Effector memory CD4-positive, alpha-beta T cell (primary cell): ENCODE data around the gene B3GNT5.
A peak's percentile ranks its signal among the peaks of the same experiment; 100 is the strongest.

Experiments
- DNase-seq, 3 donors: peaks; one replicate each; pipeline ENCODE4 v3.0.0-alpha.2; 2020
- H3K27ac ChIP-seq: 2 replicates; pipeline ENCODE4 v1.7.0; 2013; ENCODE audit warnings: mild to moderate bottlenecking, low read length, moderate library complexity; ENCODE audit not compliant: insufficient read depth, poor library complexity, severe bottlenecking
- H3K27me3 ChIP-seq: replicated peaks from 2 replicates; pipeline ENCODE4 v1.7.0; 2013; ENCODE audit warnings: mild to moderate bottlenecking, low read length; ENCODE audit not compliant: insufficient read depth, control insufficient read depth, poor library complexity, severe bottlenecking
- H3K36me3 ChIP-seq: 2 replicates; pipeline ENCODE4 v1.7.0; 2013; ENCODE audit warnings: mild to moderate bottlenecking, low read length, moderate library complexity; ENCODE audit not compliant: control insufficient read depth, insufficient read depth
- H3K4me1 ChIP-seq: 2 replicates; pipeline ENCODE4 v1.7.0; 2013; ENCODE audit warnings: low read length, mild to moderate bottlenecking; ENCODE audit not compliant: control insufficient read depth, insufficient read depth, poor library complexity, severe bottlenecking
- H3K4me3 ChIP-seq: 2 replicates; pipeline ENCODE4 v1.7.0; 2013; ENCODE audit warnings: low read length, low read depth, mild to moderate bottlenecking; ENCODE audit not compliant: insufficient read depth, poor library complexity, severe bottlenecking
- H3K9me3 ChIP-seq: 2 replicates; pipeline ENCODE4 v1.7.0; 2013; ENCODE audit warnings: mild to moderate bottlenecking, low read length, moderate library complexity; ENCODE audit not compliant: control insufficient read depth

Gene B3GNT5

DNA sequence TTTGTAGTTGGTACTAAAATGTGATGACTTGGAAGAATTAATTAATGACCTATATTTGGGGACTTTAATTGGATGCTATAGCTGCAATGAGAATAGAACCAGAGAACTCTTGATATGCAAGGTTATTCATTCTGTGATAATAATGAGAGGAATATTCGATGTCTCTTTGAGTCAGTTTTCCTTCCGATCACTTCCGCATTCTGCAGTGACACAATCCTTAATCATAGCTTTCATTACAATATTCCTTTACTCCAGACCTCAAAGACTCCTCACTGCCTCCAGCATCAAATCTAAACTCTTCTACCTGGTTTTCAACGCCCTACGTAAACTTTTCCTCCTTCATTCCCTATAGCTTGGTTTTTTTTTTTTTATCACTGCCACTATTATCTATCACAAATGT, 21.6 kb downstream of the B3GNT5 start:
- Histone ChIP-seq H3K4me3 (no peak overlapping the region), H3K36me3 (peaks cover 5% of the 10 kb centered on the region), H3K27me3 (no peaks in the 10 kb centered on the region), H3K27ac (no peak overlapping the region), H3K9me3 (no peaks in the 10 kb centered on the region), H3K4me1 (no peaks in the 10 kb centered on the region)
- no peak for DNase-seq

DNA sequence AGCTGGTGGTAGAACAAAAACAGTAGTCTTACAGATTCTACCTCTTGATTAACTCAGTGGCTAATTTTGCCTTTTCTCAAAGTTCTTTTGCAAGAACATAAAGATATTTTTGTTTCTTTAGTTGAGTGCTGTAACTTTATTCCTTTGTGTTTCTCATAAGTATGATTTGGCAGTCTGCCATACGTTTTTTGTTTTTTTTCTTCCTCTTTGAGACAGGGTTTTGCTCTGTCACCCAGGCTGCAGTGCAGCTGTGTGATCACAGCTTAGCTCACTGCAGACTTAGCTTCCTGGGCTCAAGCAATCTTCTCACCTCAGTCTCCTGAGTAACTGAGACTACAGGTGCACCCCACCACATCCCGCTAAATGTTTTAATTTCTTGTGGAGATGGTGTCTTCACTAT, 22.4 kb downstream of the B3GNT5 start:
- Histone ChIP-seq H3K9me3 (no peaks in the 10 kb centered on the region), H3K4me1 (no peaks in the 10 kb centered on the region), H3K36me3 (peaks cover 5% of the 10 kb centered on the region), H3K27me3 (no peaks in the 10 kb centered on the region), H3K4me3 (no peak overlapping the region), H3K27ac (no peak overlapping the region)
- no peak for DNase-seq

DNA sequence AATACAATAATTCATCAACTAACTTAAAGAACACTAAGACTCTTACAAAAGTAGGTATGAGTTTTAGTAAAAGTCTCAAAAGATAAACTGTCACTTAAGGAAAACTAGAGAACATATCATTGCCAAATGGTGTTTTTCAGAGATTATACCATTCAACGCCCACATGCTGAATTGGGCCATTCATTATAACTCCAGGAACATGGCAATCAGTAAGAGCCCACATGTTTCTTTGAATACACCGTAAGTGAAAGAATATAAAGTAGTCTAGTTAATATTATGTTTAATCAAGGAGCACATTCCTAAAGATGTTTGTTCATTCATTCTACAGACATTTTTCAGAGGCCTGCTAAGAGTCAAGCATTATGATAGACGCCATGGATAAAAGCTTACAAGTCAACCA, 22.9 kb downstream of the B3GNT5 start:
- Histone ChIP-seq H3K9me3 (no peaks in the 10 kb centered on the region), H3K27ac (no peak overlapping the region), H3K27me3 (no peaks in the 10 kb centered on the region), H3K36me3 (peaks cover 5% of the 10 kb centered on the region), H3K4me1 (no peaks in the 10 kb centered on the region), H3K4me3 (no peak overlapping the region)
- DNase-seq: no peak

DNA sequence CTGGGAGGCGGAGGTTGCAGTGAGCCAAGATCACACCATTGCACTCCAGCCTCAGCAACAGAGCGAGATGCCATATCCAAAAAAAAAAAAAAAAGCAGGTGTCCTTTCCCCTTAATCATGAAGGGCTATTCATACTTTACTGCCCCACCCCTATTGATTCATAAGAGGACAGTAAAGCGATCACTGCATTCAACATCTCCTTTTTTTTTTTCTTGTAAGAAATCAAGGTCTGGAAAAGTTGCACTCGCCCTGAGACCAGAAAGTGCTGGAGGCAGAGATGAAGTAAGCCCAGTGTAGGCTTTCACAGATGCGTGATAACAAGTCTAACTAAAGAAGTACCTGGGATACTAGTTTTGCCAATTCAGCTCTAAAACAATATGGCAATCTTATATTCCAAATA, 24.2 kb downstream of the B3GNT5 start:
- no peak overlapping the region for H3K4me3 ChIP-seq
- H3K9me3 ChIP-seq: no peaks in the 10 kb centered on the region
- no peak overlapping the region for H3K27ac ChIP-seq
- H3K27me3 ChIP-seq: no peaks in the 10 kb centered on the region
- H3K36me3 ChIP-seq: peaks cover 5% of the 10 kb centered on the region
- no peaks in the 10 kb centered on the region for H3K4me1 ChIP-seq
- DNase-seq: no peak

DNA sequence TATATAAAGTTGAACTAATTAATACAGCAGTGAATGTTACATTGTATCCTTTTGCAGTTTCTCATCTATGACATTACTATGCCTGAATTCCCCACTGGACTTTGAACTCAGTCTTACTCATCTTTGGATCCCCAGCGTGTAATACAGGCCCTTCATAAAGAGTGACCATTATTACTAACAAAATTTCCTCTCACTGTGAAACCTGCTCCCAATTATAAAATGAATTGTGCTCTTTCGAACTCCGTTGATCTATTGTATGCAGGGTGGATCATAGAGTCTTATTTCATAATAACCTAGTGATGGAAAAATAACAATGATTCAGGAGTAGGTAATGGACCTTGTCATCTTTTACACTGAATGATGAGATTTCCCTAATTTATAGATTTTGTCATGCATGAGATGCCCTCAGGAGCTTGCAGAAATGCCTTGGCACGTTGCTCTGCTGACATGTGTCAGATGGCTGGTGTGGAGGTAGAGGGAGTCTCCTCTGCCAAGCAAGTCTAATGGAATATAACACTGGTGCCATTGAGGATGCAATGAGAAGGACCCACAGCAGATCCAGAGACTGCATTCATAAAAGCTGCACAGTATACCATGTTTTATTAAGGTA, 25.5 kb downstream of the B3GNT5 start:
- DNase-seq: no peak
- Histone ChIP-seq H3K9me3 (no peaks in the 10 kb centered on the region), H3K4me1 (no peaks in the 10 kb centered on the region), H3K27me3 (no peaks in the 10 kb centered on the region), H3K4me3 (no peak overlapping the region), H3K27ac (no peak overlapping the region), H3K36me3 (peaks cover 5% of the 10 kb centered on the region)

DNA sequence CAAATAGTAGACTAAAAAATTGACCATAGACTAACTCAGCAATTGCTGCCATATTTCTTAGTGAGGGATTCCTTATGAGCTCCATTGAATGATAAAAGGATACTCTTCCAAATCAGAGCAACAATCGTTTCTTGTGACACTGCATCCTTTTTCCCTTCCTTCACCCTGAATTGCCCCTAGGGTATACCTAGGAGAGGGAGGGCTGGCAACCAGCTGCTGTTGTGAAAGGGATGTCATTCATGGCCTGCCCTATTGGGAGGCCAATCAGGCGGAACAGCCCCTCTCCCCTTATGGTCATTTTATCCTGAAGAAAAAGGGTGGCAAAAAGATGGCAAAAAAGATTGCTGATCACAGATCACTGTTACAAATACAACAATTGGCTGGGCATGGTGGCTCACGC, 26.3 kb downstream of the B3GNT5 start:
- H3K4me3 ChIP-seq: no peak overlapping the region
- no peak for DNase-seq
- no peaks in the 10 kb centered on the region for H3K27me3 ChIP-seq
- no peak overlapping the region for H3K27ac ChIP-seq
- peaks cover 5% of the 10 kb centered on the region for H3K36me3 ChIP-seq
- H3K4me1 ChIP-seq: no peaks in the 10 kb centered on the region
- H3K9me3 ChIP-seq: no peaks in the 10 kb centered on the region

DNA sequence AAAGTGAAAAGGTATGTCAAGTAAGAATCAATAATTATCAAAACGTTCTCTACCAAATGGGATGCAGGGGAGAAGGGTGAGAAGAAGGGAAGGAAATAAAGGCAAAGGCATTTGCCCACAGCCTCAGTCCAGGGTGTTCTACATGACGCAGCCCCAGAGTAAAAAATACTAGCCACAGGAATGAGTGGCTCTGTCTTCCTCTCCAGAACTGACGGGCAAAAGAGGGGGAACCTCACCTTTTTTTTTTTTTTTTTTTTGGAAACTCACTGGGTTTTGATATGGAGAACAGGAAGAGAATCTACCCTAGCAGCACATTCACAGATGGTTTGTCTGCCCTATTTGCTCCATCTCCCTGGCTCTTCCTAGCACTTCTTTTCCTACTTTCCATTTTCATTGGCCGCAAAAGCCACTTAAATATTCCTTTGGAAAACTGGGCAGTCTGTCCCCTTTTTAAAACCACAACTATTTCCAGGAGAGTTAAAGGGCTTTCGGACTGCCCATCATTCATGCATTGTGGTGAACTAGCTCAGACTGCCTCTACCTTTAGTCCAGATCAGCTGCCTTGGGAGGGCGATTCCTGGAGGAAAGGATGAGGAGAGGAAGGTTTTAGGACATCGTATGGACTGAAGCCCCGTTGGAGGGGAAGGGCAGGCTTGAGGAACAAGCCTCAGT, 28.2 kb downstream of the B3GNT5 start:
- Histone ChIP-seq H3K9me3 (no peaks in the 10 kb centered on the region), H3K27me3 (no peaks in the 10 kb centered on the region), H3K4me3 (no peak overlapping the region), H3K27ac (no peak overlapping the region), H3K36me3 (peaks cover 5% of the 10 kb centered on the region), H3K4me1 (peaks cover 8% of the 10 kb centered on the region)
- no peak for DNase-seq

DNA sequence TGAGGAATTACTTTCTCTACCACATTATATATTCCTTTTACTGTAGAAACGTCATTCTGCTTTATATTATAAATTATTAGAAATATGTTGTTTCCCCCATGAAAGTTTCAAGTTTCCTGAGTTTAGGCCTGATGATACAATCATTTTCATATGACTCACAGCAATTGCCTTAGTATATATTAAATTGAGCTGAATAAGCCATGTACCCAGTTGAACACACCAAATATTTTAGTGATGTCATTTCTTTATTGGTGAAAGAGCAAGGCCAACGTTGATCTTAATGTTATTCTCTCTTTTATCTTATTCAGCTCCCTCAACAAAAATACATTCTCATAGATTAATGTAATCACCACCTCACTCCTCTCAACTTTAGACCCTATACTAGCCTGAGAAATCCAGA, 30.8 kb downstream of the B3GNT5 start:
- H3K27ac ChIP-seq: no peak overlapping the region

DNA sequence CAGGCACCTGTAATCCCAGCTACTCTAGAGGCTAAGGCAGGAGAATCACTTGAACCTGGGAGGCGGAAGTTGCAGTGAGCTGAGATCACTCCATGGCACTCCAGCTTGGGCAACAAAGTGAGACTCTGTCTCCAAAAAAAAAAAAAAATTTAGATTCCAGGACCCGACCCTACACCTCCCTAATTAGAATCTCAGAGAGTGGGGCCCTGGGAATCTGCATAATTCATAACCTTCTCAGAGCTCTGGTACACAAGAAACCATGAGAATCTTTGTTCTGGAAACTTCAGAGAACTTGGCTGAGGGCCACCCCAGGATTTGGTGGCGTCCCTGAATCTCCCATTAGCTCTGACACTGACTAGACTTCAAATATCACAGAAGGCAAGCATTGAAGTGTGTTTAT, 31.5 kb downstream of the B3GNT5 start:
- H3K4me1 ChIP-seq: peaks cover 8% of the 10 kb centered on the region

More for the DNA sequence above, 30.8 kb downstream of the B3GNT5 start:
- Histone ChIP-seq H3K27me3 (no peaks in the 10 kb centered on the region), H3K9me3 (no peaks in the 10 kb centered on the region), H3K4me3 (no peak overlapping the region), H3K36me3 (no peaks in the 10 kb centered on the region), H3K4me1 (peaks cover 8% of the 10 kb centered on the region)
- no peak for DNase-seq

DNA sequence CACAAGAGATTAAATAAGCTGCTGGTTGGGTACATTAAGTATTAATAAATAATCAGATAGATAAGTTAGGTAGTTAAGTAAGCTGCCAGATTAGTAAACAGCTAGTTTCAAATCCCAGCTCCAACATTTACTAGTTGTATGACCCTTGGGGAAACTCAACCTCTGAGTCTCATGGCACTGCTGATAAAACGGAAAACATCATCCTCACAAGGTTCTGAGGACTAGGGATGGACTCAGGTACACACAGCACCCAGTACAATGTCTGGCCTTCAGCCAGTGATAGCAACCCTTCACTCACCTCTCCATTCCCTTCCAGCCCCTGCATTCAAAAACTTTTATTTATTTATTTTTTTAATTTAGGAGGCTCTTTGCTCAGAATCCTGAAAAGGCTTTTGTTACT, 32.3 kb downstream of the B3GNT5 start:
- peak overlapping the region; percentile 68 for H3K27ac ChIP-seq
- H3K36me3 ChIP-seq: no peaks in the 10 kb centered on the region
- no peaks in the 10 kb centered on the region for H3K9me3 ChIP-seq
- H3K4me3 ChIP-seq: no peak overlapping the region
- no peak for DNase-seq
- peaks cover 8% of the 10 kb centered on the region for H3K4me1 ChIP-seq
- H3K27me3 ChIP-seq: no peaks in the 10 kb centered on the region

More for the DNA sequence above, 31.5 kb downstream of the B3GNT5 start:
- H3K36me3 ChIP-seq: no peaks in the 10 kb centered on the region
- H3K4me3 ChIP-seq: no peak overlapping the region
- DNase-seq: no peak
- no peaks in the 10 kb centered on the region for H3K9me3 ChIP-seq
- H3K27me3 ChIP-seq: no peaks in the 10 kb centered on the region
- peak overlapping the region; percentile 68 for H3K27ac ChIP-seq
